HepG2 (cell line): ENCODE data around the gene UNKL. TPM values are rescaled to one million over a fixed set of nuclear protein-coding genes. Genes with fewer than 3 reads are reported as not detected.

Source experiments
- ATAC-seq: fragments of 200-7000 bp; cut with Tn5 transposase; 3 replicates; pipeline ENCODE4 v1.9.1; 2020; ENCODE audit warnings: mild to moderate bottlenecking, moderate library complexity
- BruUV-seq: library from RNA; stranded (reverse); fragments of 400-500 nt; replicated peaks from 2 replicates; lab custom pipeline; 2021; lab: Mats Ljungman, UMichigan
- CTCF ChIA-PET: fragments of 300-600 bp; formaldehyde crosslinking; extraction: SDS; loops from one replicate; lab custom pipeline; 2021; ENCODE audit warnings: low total read pairs, inconsistent platforms, low intra/inter-chr PET ratio; lab: Yijun Ruan, JAX
- POLR2A ChIA-PET: fragments of 350-600 bp; sonication (Branson Sonifier 250); formaldehyde crosslinking; loops from one replicate; lab custom pipeline; 2020; ENCODE audit warnings: antibody characterized with exemption, inconsistent platforms; lab: Yijun Ruan, JAX
- DNase-seq: peaks from one replicate; pipeline ENCODE4 v3.0.0-alpha.2; 2015; ENCODE audit warnings: low spot score
- FAIRE-seq: peaks from 3 replicates; lab custom pipeline; 2011; peaks lifted over from hg19 to GRCh38; lab: Jason Lieb, UNC
- H2AFZ ChIP-seq: one replicate; pipeline ENCODE4 v1.6.1; 2011; ENCODE audit warnings: low read length, inconsistent platforms
- H3K27ac ChIP-seq: fragments of 300-600 bp; 3 replicates; pipeline ENCODE4 v1.8.0; 2011; ENCODE audit warnings: mixed run types, mild to moderate bottlenecking, mixed read lengths, low read length, inconsistent platforms; ENCODE audit not compliant: insufficient read depth; ENCODE audit errors: extremely low read length
- H3K27me3 ChIP-seq, 2 experiments: fragments of 200-600 bp in 1 of 2; 2 replicates in 1 of 2; 3 replicates in 1 of 2; pipeline versions ENCODE4 v1.6.0 to v1.8.0; 2011; ENCODE audit warnings: low read length in 2 of 2, mild to moderate bottlenecking in 2 of 2, moderate library complexity in 2 of 2, inconsistent platforms in 1 of 2; ENCODE audit not compliant: insufficient read depth in 2 of 2, control insufficient read depth in 1 of 2
- H3K36me3 ChIP-seq, 2 experiments: fragments of 200-600 bp in 1 of 2; replicated peaks in 1 of 2; 2 replicates in 1 of 2; 3 replicates in 1 of 2; pipeline versions ENCODE4 v1.5.1 to v1.8.0; 2011; ENCODE audit warnings: low read length in 2 of 2, inconsistent platforms in 1 of 2; ENCODE audit not compliant: insufficient read depth in 2 of 2, control insufficient read depth in 1 of 2
- H3K4me1 ChIP-seq: 2 replicates; pipeline ENCODE4 v1.5.1; 2012; ENCODE audit warnings: low read length, inconsistent platforms; ENCODE audit not compliant: insufficient read depth
- H3K4me2 ChIP-seq: 2 replicates; pipeline ENCODE4 v1.6.0; 2011; ENCODE audit warnings: low read depth, low read length, inconsistent platforms
- H3K4me3 ChIP-seq, 3 experiments: fragments of 200-600 bp in 1 of 3; sonication (generic), shearing (Covaris generic) in 1 of 3; replicated peaks in 1 of 3; 2 replicates each; pipeline ENCODE4 v1.5.1; 2011 to 2016; ENCODE audit warnings: low read length in 3 of 3, inconsistent platforms in 2 of 3, low read depth in 2 of 3, mild to moderate bottlenecking in 2 of 3, control low read depth in 1 of 3, mixed read lengths in 1 of 3; ENCODE audit not compliant: insufficient read depth in 1 of 3
- H3K79me2 ChIP-seq: one replicate; pipeline ENCODE4 v1.6.1; 2011; ENCODE audit warnings: low read length, inconsistent platforms; ENCODE audit not compliant: insufficient read depth
- H3K9ac ChIP-seq: 2 replicates; pipeline ENCODE4 v1.6.0; 2011; ENCODE audit warnings: mild to moderate bottlenecking, low read depth, low read length, inconsistent platforms; ENCODE audit not compliant: insufficient read depth
- H3K9me3 ChIP-seq: 2 replicates; pipeline ENCODE4 v1.5.1; 2012; ENCODE audit warnings: mild to moderate bottlenecking, low read length
- H4K20me1 ChIP-seq: 2 replicates; pipeline ENCODE4 v1.6.0; 2011; ENCODE audit warnings: inconsistent platforms, mild to moderate bottlenecking, low read length, moderate library complexity; ENCODE audit not compliant: insufficient read depth
- AGO2 ChIP-seq: fragments of 200-400 bp; formaldehyde crosslinking; optimal IDR thresholded peaks from 2 replicates; pipeline ENCODE3; 2017; ENCODE audit warnings: mild to moderate bottlenecking, low read depth, low read length, moderate library complexity
- ARHGAP35 ChIP-seq: sonication (generic); formaldehyde crosslinking; IDR thresholded peaks from 2 replicates; pipeline ENCODE4 v1.9.0; 2022; ENCODE audit warnings: mild to moderate bottlenecking, inconsistent platforms, moderate library complexity, missing genetic modification reagents, borderline replicate concordance
- GLMP ChIP-seq: sonication (generic); formaldehyde crosslinking; IDR thresholded peaks from 2 replicates; pipeline ENCODE4 v1.9.0; 2021; ENCODE audit warnings: missing genetic modification reagents, mild to moderate bottlenecking, borderline replicate concordance
- RBFOX2 ChIP-seq: fragments of 200-400 bp; formaldehyde crosslinking; IDR thresholded peaks from 2 replicates; pipeline ENCODE4 v1.6.1; 2017; ENCODE audit warnings: low read depth, mild to moderate bottlenecking, low read length
- SMAD3 ChIP-seq: sonication (generic); formaldehyde crosslinking; IDR thresholded peaks from 2 replicates; pipeline ENCODE4 v1.4.0; 2020; ENCODE audit warnings: missing genetic modification reagents
- SRSF1 ChIP-seq: fragments of 200-400 bp; formaldehyde crosslinking; optimal IDR thresholded peaks from 2 replicates; pipeline ENCODE3; 2017; ENCODE audit warnings: mild to moderate bottlenecking, low read depth, low read length, moderate library complexity
- STAG1 ChIP-seq: sonication (generic); formaldehyde crosslinking; IDR thresholded peaks from 2 replicates; pipeline ENCODE4 v1.4.0; 2020; ENCODE audit warnings: missing genetic modification reagents
- ZFX ChIP-seq: sonication (generic); formaldehyde crosslinking; IDR thresholded peaks from 2 replicates; pipeline ENCODE4 v1.4.0; 2020; ENCODE audit warnings: mild to moderate bottlenecking, low read depth, missing genetic modification reagents, moderate library complexity
- ZMAT5 ChIP-seq: sonication (generic); formaldehyde crosslinking; IDR thresholded peaks from 2 replicates; pipeline ENCODE4 v1.5.0; 2020; ENCODE audit warnings: mild to moderate bottlenecking, low read depth, missing genetic modification reagents, borderline replicate concordance
- ZNF138 ChIP-seq: sonication (generic); formaldehyde crosslinking; IDR thresholded peaks from 2 replicates; pipeline ENCODE4 v1.5.0; 2020; ENCODE audit warnings: mild to moderate bottlenecking, low read depth, missing genetic modification reagents
- ZNF24 ChIP-seq: fragments of 450-650 bp; IDR thresholded peaks from 2 replicates; pipeline ENCODE4 v1.6.1; 2017; ENCODE audit warnings: antibody characterized with exemption, mild to moderate bottlenecking
- ZNF317 ChIP-seq: sonication (generic); formaldehyde crosslinking; IDR thresholded peaks from 2 replicates; pipeline ENCODE4 v1.5.0; 2020; ENCODE audit warnings: mild to moderate bottlenecking, missing genetic modification reagents
- ZNF530 ChIP-seq: sonication (generic); formaldehyde crosslinking; IDR thresholded peaks from 2 replicates; pipeline ENCODE4 v1.5.0; 2020; ENCODE audit warnings: low read depth, mild to moderate bottlenecking, missing genetic modification reagents
- ZNF598 ChIP-seq: sonication (generic); formaldehyde crosslinking; IDR thresholded peaks from 2 replicates; pipeline ENCODE4 v1.5.1; 2020; ENCODE audit warnings: mild to moderate bottlenecking, missing genetic modification reagents, borderline replicate concordance
- ZNF724P ChIP-seq: sonication (generic); formaldehyde crosslinking; IDR thresholded peaks from 2 replicates; pipeline ENCODE4 v1.8.0; 2022; ENCODE audit warnings: missing genetic modification reagents, borderline replicate concordance
- ZSCAN25 ChIP-seq: sonication (generic); formaldehyde crosslinking; IDR thresholded peaks from 2 replicates; pipeline ENCODE4 v1.8.0; 2022; ENCODE audit warnings: mild to moderate bottlenecking, missing genetic modification reagents
- WGBS: methylation state at CpG from one replicate; pipeline ENCODE4 v1.1.6; 2017; ENCODE audit warnings: low lambda C conversion rate; 5-methylcytosine and 5-hydroxymethylcytosine counted together
- in situ Hi-C: cut with HindIII; loops from 2 replicates; pipeline ENCODE4 v1.10.0; 2017; ENCODE audit warnings: low pct_unique_long_range_greater_than_20kb; ENCODE audit not compliant: extremely low pct_ligation_motif_present
- intact Hi-C: fragments of 100-400 bp; cut with micrococcal nuclease; formaldehyde crosslinking; loops from one replicate; pipeline ENCODE4 v1.10.0; 2022; ENCODE audit not compliant: unreplicated experiment
- polyA plus RNA-seq, 8 experiments: library from polyadenylated mRNA; depleted of rRNA in 3 of 8; stranded (reverse) in 7 of 8; unstranded in 1 of 8; fragments of >200 nt; fragmentation: Illumina TruSeq in 4 of 8; extraction: Trizol in 4 of 8; gene quantifications; 2 replicates each; pipeline versions ENCODE4 v1.2.1 to v1.2.3, GENCODE V29; 2011 to 2016; ENCODE audit warnings: low read depth in 4 of 8, missing spikeins in 1 of 8, mixed read lengths in 1 of 8; ENCODE audit not compliant: insufficient read depth in 1 of 8
- total RNA-seq, 5 experiments: library from RNA; depleted of rRNA; stranded (reverse); fragments of >200 nt; fragmentation: Illumina TruSeq; extraction: Trizol; gene quantifications; 2 replicates each; pipeline ENCODE4 v1.2.3, GENCODE V29; 2016; ENCODE audit warnings: low read depth in 1 of 5

Gene UNKL
- total and polyA plus RNA-seq, 2 of the 13 experiments (the other 11 are each of a cell fraction or from before 2014, with no cell fraction given) = 10.4 to 17.6 TPM

- TF ChIP-seq ZNF724P (CRISPR knock-in tag) = no peak
Observed at GRCh38 chr16:1461146-1461545, 46.6 kb upstream of the UNKL start (continued).

- H2AFZ ChIP-seq = no peak overlapping the region
- TF ChIP-seq AGO2 = peak; percentile 39
- TF ChIP-seq ARHGAP35 = no peak
- no peak for TF ChIP-seq GLMP (CRISPR knock-in tag)
- TF ChIP-seq ZNF138 (CRISPR knock-in tag) = no peak
- TF ChIP-seq ZFX (CRISPR knock-in tag) = no peak
- no peak for TF ChIP-seq SRSF1
- TF ChIP-seq ZNF24 = no peak
- no peak for TF ChIP-seq ZSCAN25 (CRISPR knock-in tag)
- 0 out of 2 replicates have a peak, but pooled peaks have one; percentile 22 for TF ChIP-seq RBFOX2
- no peak for TF ChIP-seq ZNF530
- no peak for TF ChIP-seq ZMAT5
- no peak for TF ChIP-seq SMAD3 (CRISPR knock-in tag)
- TF ChIP-seq STAG1 (CRISPR knock-in tag) = no peak
- no peak for TF ChIP-seq ZNF598 (CRISPR knock-in tag)
- no peak for TF ChIP-seq ZNF317 (CRISPR knock-in tag)
- no peak for FAIRE-seq
- H3K9me3 ChIP-seq = no peaks in the 10 kb centered on the region
- H3K4me2 ChIP-seq = no peak overlapping the region
- CTCF ChIA-PET = no interaction called here
- no peak overlapping the region for H3K27ac ChIP-seq
- in situ Hi-C loops (no loop called here), intact Hi-C loops (no loop called here)
- DNase-seq = no peak
- no peak overlapping the region for H3K4me3 ChIP-seq
- H3K36me3 ChIP-seq = peaks cover 14 to 22% of the 10 kb centered on the region in 2 experiments; a peak in 3 of 5 replicates
- H3K27me3 ChIP-seq = no peaks in the 10 kb centered on the region
- no peak for ATAC-seq
- WGBS = 97% methylated on average over 15 of the region's 30 CpGs
- no peaks in the 10 kb centered on the region for H3K79me2 ChIP-seq
- H3K4me1 ChIP-seq = no peaks in the 10 kb centered on the region
- no peaks in the 10 kb centered on the region for H4K20me1 ChIP-seq
- no TSS peak for BruUV-seq
- POLR2A ChIA-PET = no interaction called here
- no peak overlapping the region for H3K9ac ChIP-seq
Observed at GRCh38 chr16:1460602-1461138, 46.2 kb upstream of the UNKL start.
